SW 1271 (cell line): Measurements from ENCODE around the gene HSPG2.

Experiments used
- DNase-seq, 2 experiments: peaks; one replicate each; lab custom pipeline; 2025; lab: John Stamatoyannopoulos, UW

The HSPG2 gene

GRCh38 chr1:21898326-21899200 lies 38.5 kb downstream of the HSPG2 start:
- no peak for DNase-seq

GRCh38 chr1:21897844-21898243 lies 39.3 kb downstream of the HSPG2 start:
- DNase-seq, result no peak

GRCh38 chr1:21896652-21897532 lies 40.2 kb downstream of the HSPG2 start:
- no peak for DNase-seq

GRCh38 chr1:21896026-21896425 lies 41.1 kb downstream of the HSPG2 start:
- DNase-seq, result no peak

GRCh38 chr1:21894034-21894881 lies 42.9 kb downstream of the HSPG2 start:
- no peak for DNase-seq

GRCh38 chr1:21893046-21893805 lies 43.9 kb downstream of the HSPG2 start:
- DNase-seq, result no peak

GRCh38 chr1:21891621-21892479 lies 45.3 kb downstream of the HSPG2 start:
- DNase-seq, result no peak

GRCh38 chr1:21891081-21891480 lies 46.0 kb downstream of the HSPG2 start:
- DNase-seq, result no peak

DNA sequence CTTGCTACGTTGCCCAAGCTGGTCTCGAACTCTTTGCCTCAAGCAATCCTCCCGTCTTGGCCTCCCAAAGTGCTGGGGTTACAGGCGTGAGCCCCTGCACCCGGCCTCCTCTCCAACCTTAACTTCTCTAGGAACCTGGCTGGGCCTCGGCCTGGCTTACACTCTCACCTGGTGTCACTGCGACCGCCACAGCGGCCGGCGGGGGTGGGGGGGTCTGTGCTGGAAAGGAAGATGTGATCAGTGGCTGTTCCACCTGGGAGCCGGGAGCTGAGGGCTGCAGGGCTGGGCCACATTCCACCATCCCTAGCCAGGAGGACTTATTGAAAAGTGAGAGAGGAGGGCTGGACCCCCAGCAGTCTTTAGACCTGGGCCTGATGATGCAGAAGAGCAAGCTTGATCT lies 48.6 kb downstream of the HSPG2 start:
- DNase-seq, result no peak

DNA sequence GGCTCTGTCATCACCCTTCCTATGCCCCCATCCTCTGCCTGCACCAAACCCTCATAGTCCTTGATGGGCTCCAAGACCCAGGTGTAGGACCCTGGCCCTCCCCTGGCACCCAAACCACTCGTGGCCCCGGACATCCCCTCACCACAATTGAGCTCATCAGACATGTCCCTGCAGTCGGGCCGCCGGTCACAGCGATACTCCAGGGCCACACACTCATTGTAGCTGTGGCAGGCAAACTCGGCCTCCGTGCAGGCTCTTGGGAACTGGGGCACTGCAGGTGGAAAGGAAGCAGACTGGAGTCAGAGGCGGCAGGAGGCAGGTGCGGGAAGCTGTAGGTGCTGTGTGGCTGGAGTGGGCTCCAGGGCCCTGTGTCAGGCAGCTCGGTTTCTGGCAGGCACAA lies 49.3 kb downstream of the HSPG2 start:
- no peak for DNase-seq

- DNase-seq, result no peak
These were observed 49.8 kb downstream of the HSPG2 start for GRCh38 chr1:21887216-21887736.

- no peak for DNase-seq
These were observed 50.5 kb downstream of the HSPG2 start for GRCh38 chr1:21886486-21887215.

DNA sequence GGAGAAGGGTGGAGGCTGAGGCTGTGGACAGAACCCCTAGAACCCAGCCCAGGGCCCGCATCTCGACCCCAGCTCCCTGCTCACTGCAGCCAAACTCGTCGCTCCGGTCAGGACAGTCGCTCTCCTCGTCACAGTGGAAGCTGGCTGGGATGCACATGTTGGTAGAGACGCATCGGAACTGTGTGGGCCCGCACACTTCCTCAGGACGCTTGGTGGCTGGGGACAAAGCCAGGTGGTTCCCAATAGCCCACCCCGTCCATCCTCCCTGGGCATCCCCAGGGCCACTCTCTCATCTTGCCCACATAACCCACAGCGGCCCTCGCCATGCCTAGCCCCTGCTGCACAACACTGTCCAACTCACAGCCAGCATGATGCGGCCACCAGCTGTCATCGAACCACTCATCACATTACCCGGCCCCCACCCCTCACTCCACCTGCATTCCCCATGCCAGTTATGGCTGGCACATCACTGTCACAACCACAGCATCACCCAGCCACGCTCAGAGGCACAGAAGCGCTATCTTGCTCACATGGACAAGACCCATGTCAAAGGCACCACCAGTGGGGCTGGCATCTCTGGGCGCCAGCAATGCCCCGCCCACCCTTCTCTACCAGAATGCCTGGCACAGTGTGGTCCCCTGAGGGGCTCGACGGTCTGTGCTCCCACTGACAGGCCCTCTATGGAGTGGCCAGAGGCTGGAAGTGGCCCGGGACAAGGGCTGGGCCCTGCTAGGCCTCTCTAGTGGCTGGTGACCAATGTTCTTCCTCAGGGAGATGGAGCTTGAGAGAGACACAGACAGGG lies 51.7 kb downstream of the HSPG2 start:
- no peak for DNase-seq

DNA sequence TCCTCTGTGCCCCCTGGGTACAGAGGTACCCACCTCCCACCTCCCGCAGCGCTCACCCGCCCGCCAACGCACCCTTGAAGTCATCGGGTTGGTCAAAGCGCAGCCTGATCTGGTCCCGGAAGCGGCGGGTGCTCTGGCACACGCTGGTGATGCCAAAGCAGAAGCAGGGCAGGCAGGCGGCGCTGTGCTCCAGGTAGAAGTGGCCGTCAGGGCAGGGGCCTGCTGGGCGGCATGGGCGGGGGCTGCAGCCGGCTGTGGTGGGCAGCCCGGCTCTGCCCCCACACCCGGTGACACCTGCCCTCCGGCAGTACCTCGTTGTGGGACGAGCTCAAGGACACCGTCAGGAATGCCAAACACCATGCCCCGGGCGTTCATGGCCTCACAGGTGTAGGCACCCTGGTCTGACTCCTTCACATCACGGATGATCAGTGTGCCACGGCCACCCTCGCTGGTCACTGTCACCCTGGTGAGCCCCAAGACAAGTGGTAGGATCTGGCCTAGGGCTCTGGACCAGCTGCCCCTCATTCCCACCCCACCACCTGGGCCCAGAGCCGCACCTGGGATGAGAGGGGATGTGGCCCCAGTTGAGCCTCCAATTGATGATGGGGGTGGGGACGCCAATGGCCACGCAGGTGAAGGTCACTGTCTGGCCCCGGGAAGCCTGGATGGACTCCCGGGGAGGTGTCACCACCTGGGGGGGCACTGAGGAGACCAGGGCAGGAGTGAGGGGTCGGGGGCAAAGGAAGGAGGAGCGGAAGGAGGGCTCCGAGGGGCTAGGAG lies 52.5 kb downstream of the HSPG2 start:
- no peak for DNase-seq

DNA sequence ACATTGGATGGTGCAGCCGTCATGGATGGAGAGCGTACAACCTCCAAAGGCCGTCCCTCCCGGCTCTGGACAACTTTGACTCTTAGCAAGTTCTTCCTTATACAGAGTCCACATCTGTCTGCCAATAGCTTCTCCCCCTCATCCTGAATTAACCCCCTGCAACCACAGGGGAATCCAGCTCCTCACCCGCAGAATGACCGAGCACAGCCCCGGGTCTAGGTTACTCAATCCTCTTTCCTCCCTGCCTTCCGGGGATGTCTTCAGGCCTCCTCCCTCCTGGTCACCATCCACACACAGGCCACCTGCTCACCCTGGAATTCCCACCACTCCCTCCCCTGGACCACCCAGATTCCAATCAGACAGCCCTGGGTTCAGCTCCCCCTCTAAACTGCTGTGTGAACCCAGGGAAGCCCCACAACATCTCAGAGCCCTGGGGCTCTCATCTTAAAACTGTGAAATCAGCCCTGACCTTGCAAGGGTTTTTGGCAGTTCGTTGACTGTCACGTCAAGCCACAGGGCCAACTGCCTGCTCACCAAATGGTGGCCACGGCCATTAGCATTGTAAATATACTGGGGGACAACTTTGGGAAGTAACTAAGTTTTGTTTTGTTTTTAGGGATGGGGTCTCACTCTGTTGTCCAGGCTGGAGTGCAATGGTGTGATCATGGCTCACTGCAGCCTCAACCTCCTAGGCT lies 54.2 kb downstream of the HSPG2 start:
- DNase-seq, result no peak

DNA sequence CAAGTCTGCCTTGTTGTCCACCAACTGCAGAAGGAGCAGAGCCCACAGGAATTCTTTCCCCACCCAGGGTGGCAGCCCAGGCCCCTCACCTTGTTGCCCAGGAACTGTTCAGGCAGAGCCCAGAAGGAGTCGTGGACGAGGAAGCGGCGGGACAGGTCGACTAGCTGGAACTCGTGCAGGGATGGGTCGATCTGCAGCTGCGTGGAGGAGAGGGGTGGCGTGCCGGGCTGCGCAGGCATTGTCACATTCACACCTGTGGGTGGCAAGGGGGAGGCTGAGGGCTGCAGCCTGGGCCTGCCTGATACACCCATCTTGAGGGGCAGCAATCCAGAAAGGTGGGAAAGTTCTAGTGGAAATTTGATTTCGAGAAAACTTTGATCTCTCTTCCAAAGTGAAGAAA lies 55.9 kb downstream of the HSPG2 start:
- DNase-seq, result no peak

DNA sequence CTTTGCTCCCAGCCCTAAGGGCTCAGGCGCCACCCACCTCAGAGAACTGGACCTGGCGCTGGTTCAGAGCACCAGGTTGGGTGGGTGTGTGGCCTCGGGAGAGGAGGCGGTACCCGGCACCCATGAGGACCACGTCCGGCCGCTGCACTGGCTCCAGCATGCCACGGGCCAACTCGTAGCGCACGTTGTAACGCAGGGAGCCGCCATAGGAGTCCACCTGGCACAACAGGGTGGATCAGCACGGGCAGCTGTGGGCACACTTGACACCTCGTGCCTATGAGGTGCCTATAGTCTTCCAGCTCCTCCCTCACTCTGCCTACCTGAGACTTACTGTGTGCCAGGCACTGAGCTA lies 56.5 kb downstream of the HSPG2 start:
- no peak for DNase-seq
